NCI-H128 (cell line): ENCODE measurements around the gene DYDC2.
"Not testable (repeated sequence)": the region's sequence is repeated elsewhere in the genome, so short reads cannot be mapped to it uniquely, and the experiment has no call there.

Experiments used
- DNase-seq: peaks from one replicate; lab custom pipeline; 2025; ENCODE audit not compliant: unreplicated experiment; lab: John Stamatoyannopoulos, UW

The DYDC2 gene

DNA sequence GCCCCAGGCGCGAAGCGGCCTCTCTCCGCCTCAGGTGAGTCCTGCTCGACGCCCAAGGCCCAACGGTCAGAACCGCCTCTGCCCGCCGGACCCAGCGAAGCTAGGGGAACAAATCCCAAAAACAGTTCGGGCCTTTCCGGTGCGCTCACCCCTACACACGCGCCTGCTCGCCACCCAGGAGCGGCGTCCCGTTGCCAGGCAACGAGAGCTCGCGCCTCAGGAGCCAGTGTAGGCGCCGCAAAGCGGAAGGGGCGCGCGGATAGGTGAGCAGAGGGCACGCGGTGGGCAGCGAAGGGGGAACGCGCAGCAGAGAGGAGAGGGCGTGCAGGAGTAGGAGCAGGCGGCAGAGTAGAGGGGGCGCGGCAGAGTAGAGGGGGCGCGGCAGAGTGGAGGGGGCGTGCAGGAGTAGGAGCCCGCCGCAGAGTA, at the start of gene DYDC2, which contains the start of gene DYDC1:
TSS of gene DYDC2 (plus strand) at position 219 of the 426 bp plus-strand sequence. CDS start 5,663 bp downstream, outside the sequence.
TSS of gene DYDC1 (minus strand) at position 193 of the 426 bp plus-strand sequence. CDS start 4,154 bp downstream, outside the sequence.
- peak; percentile 70 for DNase-seq

GRCh38 chr10:80313523-80313922, 43.1 kb upstream of the DYDC2 start:
- DNase-seq = no peak

GRCh38 chr10:80315391-80315790, 41.2 kb upstream of the DYDC2 start:
- no peak for DNase-seq

DNA sequence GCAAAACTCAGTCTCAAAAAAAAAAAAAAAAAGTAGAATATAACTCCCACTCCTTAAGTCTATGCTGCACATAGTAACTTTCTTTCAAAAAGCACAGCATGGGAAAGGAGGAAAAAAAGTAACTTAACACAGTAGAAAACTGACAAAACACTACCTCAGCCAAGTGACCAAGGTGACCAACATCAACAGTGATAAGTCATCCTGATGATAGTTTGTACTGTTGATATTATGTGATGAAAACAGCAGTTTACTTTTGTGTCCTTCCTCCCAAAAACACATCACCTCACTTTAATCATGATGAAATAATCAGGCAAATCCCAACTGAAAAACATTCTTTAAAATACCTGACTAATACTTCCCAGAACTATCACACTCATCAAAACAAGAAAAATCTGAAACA, 37.8 kb upstream of the DYDC2 start:
- no peak for DNase-seq

- no peak for DNase-seq
Observed at GRCh38 chr10:80319318-80319717, 37.3 kb upstream of the DYDC2 start.

DNA sequence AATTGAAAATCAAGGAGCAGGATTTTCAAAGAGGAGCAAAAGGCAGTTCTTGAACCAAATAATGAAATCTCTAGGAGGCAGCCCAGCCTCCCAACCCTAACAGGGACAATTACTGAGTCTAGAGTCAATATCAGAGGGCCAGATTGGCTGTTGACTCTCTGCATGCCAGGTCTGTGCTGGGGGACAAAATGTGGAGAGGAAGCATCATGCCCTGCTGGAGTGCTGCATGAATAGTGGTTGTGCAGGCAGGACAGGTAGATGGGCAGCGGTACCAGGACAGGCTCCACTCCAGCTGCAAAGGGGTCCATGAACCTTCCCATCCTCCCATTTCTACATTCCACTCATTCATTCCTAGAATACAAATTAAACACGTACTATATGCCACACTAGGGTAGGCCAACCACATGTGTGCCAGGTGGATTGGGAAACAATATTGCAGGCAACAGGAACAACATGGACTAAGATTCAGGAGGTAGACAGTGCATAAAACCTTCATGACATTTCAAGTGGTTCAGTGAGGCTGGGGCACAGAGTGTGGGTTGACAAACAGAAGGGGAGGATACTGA, 36.8 kb upstream of the DYDC2 start:
- DNase-seq = no peak

GRCh38 chr10:80320377-80320776, 36.2 kb upstream of the DYDC2 start:
- DNase-seq = no peak

GRCh38 chr10:80321183-80321582, 35.4 kb upstream of the DYDC2 start:
- DNase-seq = no peak

GRCh38 chr10:80322158-80322557, 34.4 kb upstream of the DYDC2 start:
- no peak for DNase-seq

DNA sequence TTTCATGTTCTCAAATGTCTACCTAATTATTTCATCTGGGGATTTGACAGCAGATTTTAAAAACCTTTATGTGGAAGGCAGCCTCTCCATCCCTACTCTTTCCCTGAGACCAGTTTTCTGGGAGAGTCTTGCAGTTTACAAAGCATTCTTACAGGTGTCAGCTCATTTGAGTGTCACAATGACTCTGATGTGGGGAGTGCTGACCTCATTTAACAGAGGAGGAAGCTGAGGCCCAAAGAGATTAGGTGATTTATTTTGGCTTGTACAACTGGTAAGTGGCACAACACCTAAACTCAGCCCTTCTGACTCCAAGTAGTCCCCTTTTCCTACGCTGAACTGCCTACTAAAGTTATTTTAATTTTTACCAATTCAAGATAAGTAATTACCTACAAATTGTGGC, 33.9 kb upstream of the DYDC2 start:
- no peak for DNase-seq

DNA sequence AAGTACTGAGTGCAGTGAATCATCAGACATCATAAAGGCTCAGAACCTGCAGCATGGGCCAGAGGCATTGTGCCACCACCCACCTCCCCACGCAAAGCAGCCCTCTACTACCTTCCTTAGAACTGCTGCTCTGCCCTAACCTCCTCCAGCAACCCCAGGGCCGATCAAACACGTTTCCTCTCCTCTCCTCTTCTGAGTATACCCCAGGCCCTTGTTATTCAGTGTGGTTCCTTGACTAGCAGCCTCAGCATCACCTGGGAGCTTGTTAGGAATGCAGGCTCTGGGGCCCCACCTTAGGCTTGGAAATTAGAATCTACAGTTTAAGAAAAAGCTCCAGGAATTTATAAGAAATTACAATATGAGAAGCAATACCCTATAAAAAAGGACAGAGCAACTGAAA, 33.3 kb upstream of the DYDC2 start:
- DNase-seq = no peak

DNA sequence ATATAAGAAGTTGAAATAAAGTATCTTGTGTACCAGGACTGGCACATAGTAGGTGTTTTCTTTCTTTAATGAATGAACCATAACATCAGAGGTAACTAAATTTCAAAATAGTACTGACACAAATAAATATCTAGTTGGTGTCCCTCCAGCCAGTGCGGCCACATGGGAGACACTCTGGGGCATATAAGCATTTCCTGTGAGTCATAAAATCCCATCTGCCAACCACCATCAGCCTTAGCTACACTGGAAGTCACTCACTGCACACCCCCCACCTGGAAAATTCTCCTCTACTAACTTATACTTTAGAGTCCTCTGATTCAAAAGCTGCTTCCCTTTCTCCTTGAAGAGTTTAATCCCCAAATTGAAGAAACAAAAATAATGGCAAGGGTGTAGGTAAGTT, 32.5 kb upstream of the DYDC2 start:
- DNase-seq = no peak

DNA sequence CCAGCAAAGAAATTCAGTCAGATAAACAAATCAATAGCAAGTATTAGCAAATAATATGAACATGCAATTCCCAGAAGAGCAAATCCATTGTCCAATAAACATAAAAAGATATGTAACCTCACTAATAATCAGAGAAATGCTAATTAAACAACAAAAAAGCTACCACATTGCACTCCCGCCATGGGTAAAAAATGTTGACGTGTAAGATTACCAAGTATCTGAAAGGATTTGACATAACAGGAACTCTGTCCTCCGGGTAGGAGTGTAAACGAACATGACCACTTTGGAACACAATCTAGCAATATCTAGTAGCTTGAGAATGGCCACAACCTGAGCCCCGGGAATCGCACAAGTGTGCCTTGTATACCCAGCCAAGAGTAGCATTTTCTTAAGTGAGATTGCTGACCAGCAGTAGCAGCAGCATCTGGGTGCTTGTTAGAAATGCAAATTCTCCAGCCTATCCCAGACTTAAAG, 31.7 kb upstream of the DYDC2 start:
- DNase-seq = no peak

DNA sequence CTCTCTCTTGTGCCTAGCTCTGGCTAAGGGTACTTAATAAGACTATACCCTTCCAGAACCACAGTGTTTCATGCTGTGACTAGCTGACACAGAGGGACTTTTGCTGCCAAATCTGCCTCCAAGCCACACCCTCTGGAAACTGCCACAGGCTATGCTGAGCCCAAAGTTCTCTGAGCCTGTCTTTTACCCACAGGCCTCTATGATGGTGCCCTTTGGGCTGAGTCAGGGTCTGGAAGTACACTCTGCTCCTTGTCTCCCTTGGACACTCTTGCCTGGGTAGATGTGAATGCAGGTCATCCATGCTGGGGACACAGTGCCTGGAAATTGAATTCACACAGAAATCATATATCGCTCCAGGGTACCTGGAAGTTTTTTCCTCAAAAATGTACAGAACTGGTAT, 22.6 kb upstream of the DYDC2 start:
- DNase-seq = no peak

DNA sequence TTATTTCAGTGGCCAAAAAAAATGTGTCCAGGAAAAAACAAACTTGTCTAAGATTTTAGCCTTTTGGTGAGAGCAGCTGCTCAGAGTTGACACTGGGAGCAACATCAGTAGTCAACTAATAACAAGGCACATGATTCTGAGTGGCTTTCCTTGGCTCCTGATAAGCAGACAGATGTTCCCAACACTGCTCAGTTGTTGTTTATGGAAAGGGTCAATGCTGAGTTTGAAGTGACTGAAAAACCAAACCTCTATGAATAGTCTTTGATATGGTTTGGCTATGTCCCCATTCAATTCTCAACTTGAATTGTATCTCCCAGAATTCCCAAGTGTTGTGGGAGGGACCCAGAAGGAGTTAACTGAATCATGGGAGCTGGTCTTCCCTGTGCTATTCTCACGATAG, 12.3 kb upstream of the DYDC2 start:
- DNase-seq = no peak

DNA sequence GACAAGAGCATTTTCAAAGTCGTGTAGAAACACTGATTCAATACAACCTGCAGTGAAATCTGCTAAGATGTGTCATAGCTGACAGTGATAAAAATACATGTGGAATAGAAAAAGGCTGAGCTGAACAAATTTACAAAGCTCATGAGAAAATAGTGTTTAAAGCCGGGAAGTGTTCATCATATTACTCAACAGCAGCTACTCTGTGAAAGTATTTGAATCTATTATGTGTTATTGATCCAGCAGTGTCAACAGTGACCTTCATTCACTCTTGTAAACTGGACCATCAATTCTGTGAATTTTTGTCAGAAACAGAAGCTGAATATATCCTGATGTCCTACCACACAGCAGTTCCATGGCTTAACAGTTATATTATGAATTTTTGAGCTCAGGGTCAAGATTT, 11.7 kb upstream of the DYDC2 start:
- no peak for DNase-seq

DNA sequence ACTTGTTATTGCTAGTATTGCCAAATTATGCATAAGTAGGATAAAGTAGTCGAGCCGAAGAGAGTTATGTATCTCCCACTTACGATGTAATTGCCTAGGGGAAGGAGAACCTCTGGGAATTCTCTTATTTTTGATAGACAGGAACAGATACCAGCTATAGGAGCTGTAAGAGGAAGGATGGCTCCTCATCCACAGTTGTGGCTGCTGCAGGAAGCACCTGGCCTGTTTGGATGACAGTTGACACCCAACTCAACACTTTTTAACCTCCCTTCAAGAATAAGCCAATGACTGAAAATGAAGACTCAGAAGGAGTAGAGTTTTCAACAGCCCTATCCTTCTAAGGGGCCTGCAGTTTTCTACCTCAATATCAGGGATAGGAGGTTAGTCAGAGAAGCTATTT, 6.3 kb upstream of the DYDC2 start:
- DNase-seq = no peak

DNA sequence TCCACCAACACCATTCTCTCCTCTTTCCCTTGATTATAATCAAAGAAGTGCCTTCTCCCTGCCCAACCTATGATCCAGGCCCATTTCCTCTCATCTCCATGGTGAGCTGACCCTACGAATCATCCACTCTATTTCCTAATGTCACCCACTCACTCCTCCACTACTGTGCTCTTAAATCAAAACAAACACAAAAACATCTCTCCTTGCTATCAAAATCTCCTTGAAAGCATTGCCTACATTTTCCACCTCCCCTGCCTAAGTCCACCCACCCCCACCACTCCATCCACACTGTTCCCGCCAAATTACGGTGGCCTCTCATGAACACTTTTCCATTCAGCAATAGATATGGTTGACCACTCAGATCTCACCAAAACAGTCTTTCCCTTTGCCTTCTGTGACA, 5.4 kb upstream of the DYDC2 start:
- DNase-seq = no peak

DNA sequence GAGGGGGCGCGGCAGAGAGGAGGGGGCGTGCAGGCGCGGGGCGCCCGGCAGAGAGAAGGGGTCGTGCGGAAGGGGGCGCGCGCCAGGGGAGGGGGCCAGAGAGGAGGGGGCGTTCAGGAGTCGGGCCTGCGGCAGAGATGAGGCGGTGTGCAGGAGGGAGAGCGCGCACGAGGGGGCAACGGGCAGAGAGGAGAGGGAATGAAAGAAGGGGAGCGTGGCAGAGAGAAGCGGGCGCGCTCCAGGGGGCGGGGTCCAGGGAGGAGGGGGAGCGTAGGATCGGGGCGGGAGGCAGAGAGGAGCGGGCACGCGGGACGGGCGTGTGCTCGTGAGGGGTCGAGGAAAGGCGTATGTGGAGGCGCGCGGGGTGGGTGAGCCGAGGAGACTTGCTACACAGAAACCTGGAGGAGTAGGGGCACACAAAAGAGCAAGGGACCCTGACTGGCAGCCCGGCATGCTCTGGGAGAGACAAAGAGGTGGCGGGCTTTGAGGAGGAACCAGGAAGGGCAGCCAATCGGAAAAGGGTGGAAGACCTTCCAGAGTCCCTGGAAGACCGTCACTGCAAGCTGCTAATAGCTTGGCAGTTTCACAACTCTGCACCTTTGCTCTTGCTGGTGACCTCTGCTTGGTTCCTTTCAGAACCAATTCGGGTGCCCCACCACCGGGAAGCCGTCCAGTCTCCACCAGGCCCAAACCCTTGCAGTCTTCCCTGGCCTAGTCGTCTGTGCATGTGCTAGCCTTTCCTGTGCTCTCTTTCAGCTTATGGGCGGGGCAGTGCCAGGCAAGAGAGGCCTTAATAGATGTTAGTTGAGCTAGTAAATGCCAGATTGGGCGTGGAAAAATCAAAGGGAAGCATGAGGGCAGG, 639 bp downstream of the DYDC2 start:
- DNase-seq = no peak

- no peak for DNase-seq
Observed at GRCh38 chr10:80357851-80358125, 1.2 kb downstream of the DYDC2 start.

DNA sequence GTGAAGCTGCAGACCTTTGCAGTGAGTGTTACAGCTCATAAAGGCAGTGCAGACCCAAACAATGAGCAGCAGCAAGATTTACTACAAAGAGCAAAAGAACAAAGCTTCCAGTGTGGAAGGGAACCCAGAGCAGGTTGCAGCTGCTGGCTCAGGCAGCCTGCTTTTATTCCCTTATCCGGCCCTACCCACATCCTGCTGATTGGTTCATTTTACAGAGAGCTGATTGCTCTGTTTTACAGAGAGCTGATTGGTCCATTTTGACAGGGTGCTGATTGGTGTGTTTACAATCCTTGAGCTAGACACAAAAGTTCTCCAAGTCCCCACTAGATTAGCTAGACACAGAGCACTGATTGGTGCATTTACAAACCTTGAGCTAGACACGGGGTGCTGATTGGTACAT, 2.3 kb downstream of the DYDC2 start:
- DNase-seq = not testable (repeated sequence)

DNA sequence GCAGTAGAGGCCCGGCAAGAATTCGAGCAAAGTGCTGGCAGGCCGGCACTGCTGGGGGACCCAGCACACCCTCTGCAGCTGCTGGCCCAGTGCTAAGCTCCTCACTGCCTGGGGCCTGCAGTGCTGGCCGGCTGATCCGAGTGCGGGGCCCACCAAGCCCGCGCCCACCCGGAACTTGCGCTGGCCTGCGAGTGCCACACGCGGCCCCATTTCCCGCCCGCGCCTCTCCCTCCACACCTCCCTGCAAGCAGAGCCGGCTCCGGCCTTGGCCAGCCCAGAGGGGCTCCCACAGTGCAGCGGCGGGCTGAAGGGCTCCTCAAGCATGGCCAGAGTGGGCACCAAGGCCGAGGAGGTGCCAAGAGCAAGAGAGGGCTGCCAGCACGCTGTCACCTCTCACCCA, 3.1 kb downstream of the DYDC2 start:
- no peak for DNase-seq

GRCh38 chr10:80365510-80365909, 8.9 kb downstream of the DYDC2 start:
- DNase-seq = no peak
